ENCODE measurements around the gene CDH15. TPM values are rescaled to one million over a fixed set of nuclear protein-coding genes. Genes with fewer than 3 reads are reported as not detected.
"Not testable (repeated sequence)": the region's sequence is repeated elsewhere in the genome, so short reads cannot be mapped to it uniquely, and the experiment has no call there.

Gene CDH15
- total RNA-seq, 2 donors from 2014 or later = 0.12 TPM; not detected in 1

DNA sequence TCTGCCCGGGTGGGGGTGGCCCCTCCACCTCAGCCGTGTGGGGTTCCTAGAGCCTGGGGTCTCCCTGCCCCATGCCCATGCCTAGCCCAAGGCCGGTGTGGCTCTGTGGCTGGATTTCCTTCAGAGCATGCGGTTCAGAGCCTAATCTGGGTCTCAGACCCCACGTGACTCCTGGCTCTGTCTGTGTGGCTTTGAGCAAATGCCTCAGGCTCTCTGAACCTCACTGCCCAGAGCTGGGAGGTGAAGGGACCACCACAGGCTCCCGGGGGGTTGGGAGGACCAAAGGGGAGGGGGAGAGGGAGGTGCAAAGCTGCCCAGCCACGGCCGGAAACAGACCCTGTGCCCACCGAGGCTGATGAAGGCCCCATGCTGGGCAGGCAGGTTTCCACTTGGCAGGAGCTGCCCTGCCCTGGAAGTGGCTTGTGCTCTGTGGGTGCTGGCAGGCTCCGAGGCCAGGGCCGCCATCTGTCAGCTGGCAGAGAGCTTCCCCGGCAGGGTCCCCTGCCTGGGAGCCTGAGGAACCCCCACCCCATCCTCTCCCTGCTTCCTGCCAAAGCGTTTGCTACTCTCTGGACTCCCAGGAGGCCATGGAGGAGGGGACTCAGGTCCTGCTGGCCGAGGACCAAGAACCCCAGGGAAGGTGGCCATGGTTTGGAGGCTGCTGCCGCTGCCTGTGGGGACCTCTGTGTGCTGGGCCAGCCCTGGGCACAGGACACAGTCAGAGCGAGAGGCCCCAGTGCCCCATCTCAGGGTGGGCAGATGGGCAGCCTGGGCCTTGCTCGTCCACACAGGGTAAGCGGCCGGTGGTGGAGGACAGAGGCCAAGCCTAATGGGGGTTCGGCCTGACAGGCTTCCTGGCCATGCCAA, 4.0 kb downstream of the CDH15 start:
- no peak for DNase-seq

DNA sequence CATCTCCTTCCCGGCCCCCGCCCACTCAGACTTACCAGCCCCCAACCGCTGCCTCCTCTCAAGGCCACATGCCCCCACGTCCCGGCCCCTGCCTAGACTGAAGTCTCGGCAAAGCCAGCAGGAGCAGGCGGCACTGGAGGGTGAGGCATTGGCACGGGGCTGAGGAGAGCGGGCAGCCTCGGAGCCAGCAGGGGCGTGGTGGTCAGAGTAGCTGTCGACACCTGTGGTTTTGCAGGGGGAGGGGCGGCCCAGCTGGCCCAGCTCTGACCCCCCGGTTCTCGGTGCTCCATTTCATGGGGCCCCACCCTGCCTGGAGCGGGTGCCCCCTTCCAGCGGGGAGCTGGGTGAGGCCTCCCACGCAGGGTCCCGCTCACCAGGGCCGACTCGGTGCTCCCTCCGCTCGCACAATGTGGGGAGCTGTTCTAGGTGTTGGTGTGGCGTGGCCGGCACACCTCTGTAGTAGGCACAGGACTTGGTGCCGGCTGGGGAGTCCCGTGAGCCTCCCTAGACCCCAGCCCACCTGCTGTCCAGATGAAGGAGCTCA, 4.7 kb downstream of the CDH15 start:
- H3K4me1 Mint-ChIP-seq = peaks cover 4% of the 10 kb centered on the region
- ATAC-seq (no peak), DNase-seq (no peak)
- H3K27me3 Mint-ChIP-seq = no peaks in the 10 kb centered on the region
- H3K27ac Mint-ChIP-seq = no peak overlapping the region
- no peak overlapping the region for H3K4me3 Mint-ChIP-seq
- no peaks in the 10 kb centered on the region for H3K36me3 Mint-ChIP-seq (ENCODE audit: low read depth)
- no peaks in the 10 kb centered on the region for H3K9me3 ChIP-seq (ENCODE audit: control insufficient read depth, low read length, poor library complexity, severe bottlenecking)

More for the DNA sequence above, 4.0 kb downstream of the CDH15 start:
- no peaks in the 10 kb centered on the region for H3K9me3 ChIP-seq (ENCODE audit: control insufficient read depth, low read length, poor library complexity, severe bottlenecking)
- Mint-ChIP-seq H3K27me3 (no peaks in the 10 kb centered on the region), H3K27ac (no peak overlapping the region), H3K36me3 (ENCODE audit: low read depth) (no peaks in the 10 kb centered on the region), H3K4me3 (no peak overlapping the region), H3K4me1 (peaks cover 9% of the 10 kb centered on the region)
- no peak for ATAC-seq

DNA sequence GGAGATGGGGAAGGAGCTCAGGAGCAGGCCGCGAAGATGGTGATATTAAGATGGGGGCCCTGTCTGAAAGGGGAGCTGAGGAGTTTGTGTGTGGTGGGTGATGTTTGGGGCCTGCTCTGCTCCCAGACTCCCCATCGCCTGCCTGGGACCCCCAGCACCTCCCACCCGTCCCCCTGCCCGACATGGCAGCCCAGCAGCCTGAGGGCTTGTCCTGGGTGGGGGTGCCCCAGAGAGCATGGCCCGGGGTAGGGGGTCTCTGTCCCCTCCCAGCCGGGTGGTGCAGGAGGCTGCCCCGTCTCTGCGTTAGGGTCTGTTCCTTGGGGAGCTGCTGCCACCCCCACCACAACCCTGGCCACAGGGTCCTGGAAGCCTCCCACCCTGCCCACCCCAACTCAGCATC, 5.2 kb downstream of the CDH15 start:
- H3K36me3 Mint-ChIP-seq (ENCODE audit: low read depth) = no peaks in the 10 kb centered on the region
- no peak for DNase-seq
- no peak overlapping the region for H3K27ac Mint-ChIP-seq
- H3K4me1 Mint-ChIP-seq = peaks cover 5% of the 10 kb centered on the region
- no peak overlapping the region for H3K4me3 Mint-ChIP-seq
- H3K9me3 ChIP-seq (ENCODE audit: control insufficient read depth, low read length, poor library complexity, severe bottlenecking) = no peaks in the 10 kb centered on the region
- H3K27me3 Mint-ChIP-seq = no peaks in the 10 kb centered on the region
- no peak for ATAC-seq

DNA sequence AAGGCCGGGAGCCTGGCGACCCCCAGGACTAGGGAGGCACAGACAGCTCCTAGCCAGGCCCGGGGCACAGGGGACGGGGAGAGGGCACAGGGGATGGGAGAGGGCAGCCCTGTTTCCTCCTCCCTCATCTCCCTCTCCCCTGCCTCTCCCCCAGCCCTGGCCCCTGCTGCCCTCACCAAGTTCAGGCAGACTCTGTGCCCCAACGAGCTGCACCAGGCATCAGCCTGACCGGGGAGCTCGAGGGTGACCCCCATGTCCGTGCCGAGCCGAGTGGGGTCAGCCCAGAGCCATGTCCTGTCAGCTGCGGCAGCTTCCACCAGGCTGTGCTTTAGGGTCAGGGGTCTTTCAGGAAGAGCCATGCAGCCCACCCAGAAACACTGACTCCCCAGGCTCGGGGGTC, 6.0 kb downstream of the CDH15 start:
- no peaks in the 10 kb centered on the region for H3K9me3 ChIP-seq (ENCODE audit: control insufficient read depth, low read length, poor library complexity, severe bottlenecking)
- H3K36me3 Mint-ChIP-seq (ENCODE audit: low read depth) = no peaks in the 10 kb centered on the region
- ATAC-seq (no peak), DNase-seq (no peak)
- H3K4me3 Mint-ChIP-seq = no peak overlapping the region
- H3K27me3 Mint-ChIP-seq = no peaks in the 10 kb centered on the region
- no peak overlapping the region for H3K27ac Mint-ChIP-seq
- H3K4me1 Mint-ChIP-seq = peaks cover 5% of the 10 kb centered on the region

DNA sequence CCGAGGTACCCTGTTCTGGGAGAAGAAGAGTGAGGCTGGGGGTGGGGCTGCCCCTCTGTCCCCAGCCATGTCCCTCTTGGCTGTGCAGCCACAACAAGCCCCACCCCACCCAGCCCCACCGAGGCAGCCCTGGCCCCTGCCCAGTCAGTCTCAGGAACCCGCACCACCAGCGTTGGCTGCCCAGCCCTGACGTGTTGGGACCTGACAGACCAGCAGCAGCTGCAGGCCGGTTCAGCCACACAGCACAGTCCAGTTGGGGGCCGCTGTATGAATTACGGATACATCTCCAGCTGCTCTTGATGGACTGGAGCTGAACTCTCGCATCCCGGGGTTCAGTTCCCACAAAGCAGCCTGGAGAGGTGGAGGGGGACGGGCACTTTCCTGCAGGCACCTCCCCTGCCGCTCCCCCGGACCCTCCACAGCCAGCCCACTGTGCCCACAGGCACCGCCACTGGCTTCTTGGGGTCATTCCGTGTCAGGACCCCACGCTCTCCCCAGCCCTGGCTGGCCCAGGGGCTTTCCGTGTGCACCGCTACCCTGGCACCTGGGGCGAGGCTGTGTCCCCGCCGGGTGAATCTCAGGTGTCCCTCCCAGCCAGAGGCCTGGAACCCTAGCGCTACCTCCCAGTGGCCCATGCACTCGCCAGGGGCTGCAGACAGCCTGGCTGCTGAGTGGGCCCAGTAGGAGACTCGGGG, 7.1 kb downstream of the CDH15 start:
- DNase-seq = no peak
- no peak for ATAC-seq
- Mint-ChIP-seq H3K27ac (no peak overlapping the region), H3K27me3 (no peaks in the 10 kb centered on the region), H3K36me3 (ENCODE audit: low read depth) (no peaks in the 10 kb centered on the region), H3K4me3 (no peak overlapping the region), H3K4me1 (peaks cover 4% of the 10 kb centered on the region)
- no peaks in the 10 kb centered on the region for H3K9me3 ChIP-seq (ENCODE audit: control insufficient read depth, low read length, poor library complexity, severe bottlenecking)

DNA sequence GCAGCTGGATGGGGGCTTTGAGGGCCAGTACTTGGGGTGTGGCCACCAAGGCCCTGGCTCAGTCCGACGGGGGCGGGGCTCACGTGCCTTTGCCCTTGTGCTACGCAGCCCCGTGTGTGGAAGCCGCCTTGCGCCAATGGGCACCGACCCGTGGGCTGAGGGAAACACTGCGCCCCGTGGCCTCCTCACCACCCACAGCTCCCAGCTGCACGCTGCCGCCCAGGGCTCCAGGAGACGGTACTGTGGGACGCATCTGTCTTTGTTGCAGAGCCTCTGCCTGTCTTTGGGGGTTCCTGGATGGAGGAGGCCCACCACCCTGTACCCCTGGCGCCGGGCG, 7.6 kb downstream of the CDH15 start:
- H3K4me1 Mint-ChIP-seq = peaks cover 4% of the 10 kb centered on the region
- no peak for ATAC-seq
- no peaks in the 10 kb centered on the region for H3K36me3 Mint-ChIP-seq (ENCODE audit: low read depth)
- H3K9me3 ChIP-seq (ENCODE audit: control insufficient read depth, low read length, poor library complexity, severe bottlenecking) = no peaks in the 10 kb centered on the region
- no peak overlapping the region for H3K4me3 Mint-ChIP-seq
- H3K27me3 Mint-ChIP-seq = no peaks in the 10 kb centered on the region
- H3K27ac Mint-ChIP-seq = no peak overlapping the region
- no peak for DNase-seq

- no peaks in the 10 kb centered on the region for H3K36me3 Mint-ChIP-seq (ENCODE audit: low read depth)
- H3K4me3 Mint-ChIP-seq = no peak overlapping the region
- no peaks in the 10 kb centered on the region for H3K9me3 ChIP-seq (ENCODE audit: control insufficient read depth, low read length, poor library complexity, severe bottlenecking)
- H3K27ac Mint-ChIP-seq = no peak overlapping the region
- ATAC-seq = no peak
- no peak for DNase-seq
- H3K4me1 Mint-ChIP-seq = peaks cover 4% of the 10 kb centered on the region
- no peaks in the 10 kb centered on the region for H3K27me3 Mint-ChIP-seq
These were observed 8.2 kb downstream of the CDH15 start for GRCh38 chr16:89179656-89180315.

DNA sequence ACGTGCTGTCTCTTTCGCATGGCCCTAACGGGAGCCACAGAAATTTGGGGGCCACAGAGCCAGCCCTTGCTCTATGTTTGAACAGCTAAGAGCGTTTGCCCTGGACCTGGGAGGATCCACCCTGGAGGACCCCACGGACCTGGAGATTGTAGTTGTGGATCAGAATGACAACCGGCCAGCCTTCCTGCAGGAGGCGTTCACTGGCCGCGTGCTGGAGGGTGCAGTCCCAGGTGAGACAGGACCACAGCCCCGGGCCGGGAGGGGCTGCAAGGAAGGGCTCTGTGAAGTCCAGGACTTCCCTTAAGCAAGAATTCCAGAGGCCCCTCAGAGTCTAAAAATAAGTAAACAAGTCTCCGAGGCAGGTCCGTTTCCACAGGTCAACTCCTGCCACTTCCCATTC, 11.9 kb downstream of the CDH15 start:
- no peaks in the 10 kb centered on the region for H3K36me3 Mint-ChIP-seq (ENCODE audit: low read depth)
- H3K4me1 Mint-ChIP-seq = peaks cover 3% of the 10 kb centered on the region
- DNase-seq = no peak
- no peak overlapping the region for H3K27ac Mint-ChIP-seq
- no peaks in the 10 kb centered on the region for H3K9me3 ChIP-seq (ENCODE audit: control insufficient read depth, low read length, poor library complexity, severe bottlenecking)
- H3K4me3 Mint-ChIP-seq = peak overlapping the region; percentile 47
- ATAC-seq = no peak
- no peaks in the 10 kb centered on the region for H3K27me3 Mint-ChIP-seq

DNA sequence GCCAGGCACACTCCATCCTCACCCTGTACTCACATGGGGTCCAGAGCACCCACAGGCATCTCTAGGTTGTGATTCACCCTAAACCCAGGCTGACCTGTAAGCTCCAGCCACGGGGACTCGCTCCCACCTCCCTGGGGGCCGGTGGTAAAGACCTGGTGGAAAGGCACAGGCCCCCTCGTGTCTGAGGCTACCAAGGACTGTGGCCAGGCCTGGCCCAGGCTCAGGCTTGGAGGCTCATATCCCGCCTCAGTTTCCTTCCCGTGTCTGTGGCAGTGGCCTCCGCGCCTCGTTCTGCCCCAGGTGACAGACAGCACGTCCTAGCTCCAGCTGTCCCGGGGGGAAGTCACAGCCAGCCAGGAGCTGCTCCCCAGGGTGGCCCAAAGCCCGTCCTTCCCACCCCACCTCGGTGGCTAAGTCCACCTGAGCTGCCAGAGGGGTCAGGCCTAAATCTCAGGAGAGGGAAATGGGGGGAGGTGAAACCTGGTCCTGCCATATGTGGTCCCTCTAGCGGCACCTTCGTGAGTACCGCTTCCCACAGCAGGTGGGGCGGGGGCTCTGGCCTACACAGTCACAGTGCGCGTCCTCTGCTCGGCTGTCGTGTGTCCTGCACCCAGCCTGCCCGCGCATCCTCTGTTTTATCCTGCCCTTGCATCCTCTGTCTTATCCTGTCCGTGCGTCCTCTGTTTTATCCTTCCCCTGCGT, 12.6 kb downstream of the CDH15 start:
- Mint-ChIP-seq H3K36me3 (ENCODE audit: low read depth) (no peaks in the 10 kb centered on the region), H3K4me1 (peaks cover 3% of the 10 kb centered on the region), H3K27me3 (no peaks in the 10 kb centered on the region), H3K27ac (peak overlapping the region; percentile 39), H3K4me3 (peak overlapping the region; percentile 41)
- ATAC-seq (no peak), DNase-seq (no peak)
- no peaks in the 10 kb centered on the region for H3K9me3 ChIP-seq (ENCODE audit: control insufficient read depth, low read length, poor library complexity, severe bottlenecking)

GRCh38 chr16:89184677-89184932, 13.1 kb downstream of the CDH15 start:
- no peaks in the 10 kb centered on the region for H3K9me3 ChIP-seq (ENCODE audit: control insufficient read depth, low read length, poor library complexity, severe bottlenecking)
- Mint-ChIP-seq H3K27ac (peak overlapping the region; percentile 39), H3K36me3 (ENCODE audit: low read depth) (no peaks in the 10 kb centered on the region), H3K4me1 (peaks cover 3% of the 10 kb centered on the region), H3K4me3 (no peak overlapping the region), H3K27me3 (no peaks in the 10 kb centered on the region)
- DNase-seq = no peak
- no peak for ATAC-seq

DNA sequence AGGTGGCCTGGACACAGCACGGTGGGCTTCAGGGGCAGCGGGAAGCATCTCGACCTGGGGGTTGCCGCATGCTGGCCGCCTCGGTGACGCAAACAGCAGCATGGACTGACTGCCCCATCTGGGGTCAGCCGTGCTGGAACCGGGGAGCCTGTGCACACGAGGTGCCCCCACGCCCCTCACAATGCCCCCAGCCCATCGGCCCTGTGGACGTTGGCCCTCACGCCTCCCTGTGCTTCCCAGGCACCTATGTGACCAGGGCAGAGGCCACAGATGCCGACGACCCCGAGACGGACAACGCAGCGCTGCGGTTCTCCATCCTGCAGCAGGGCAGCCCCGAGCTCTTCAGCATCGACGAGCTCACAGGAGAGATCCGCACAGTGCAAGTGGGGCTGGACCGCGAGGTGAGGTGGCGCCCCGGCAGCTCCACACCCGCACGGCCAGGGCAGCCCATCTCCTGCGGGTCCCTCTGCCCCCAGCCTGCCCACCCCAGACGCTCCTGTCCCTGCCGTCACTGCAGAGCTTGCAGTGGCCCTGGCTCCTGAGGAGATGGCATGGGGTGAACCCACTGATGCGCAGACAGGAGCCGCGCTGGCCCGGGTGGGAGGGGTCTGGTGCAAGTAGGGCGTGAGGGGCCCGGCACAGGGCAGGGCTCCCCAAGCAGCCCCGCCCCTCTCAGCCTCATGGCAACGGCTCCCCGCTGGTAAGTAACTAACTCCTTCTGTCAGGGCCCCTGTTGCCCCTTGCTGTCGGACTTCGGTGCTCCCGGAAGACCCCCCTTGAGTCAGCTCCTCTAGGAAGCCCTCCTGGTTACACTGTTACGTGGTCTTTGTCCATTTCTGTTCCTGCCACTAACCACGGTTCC, 13.6 kb downstream of the CDH15 start:
- Mint-ChIP-seq H3K27me3 (no peaks in the 10 kb centered on the region), H3K4me1 (peaks cover 3% of the 10 kb centered on the region), H3K27ac (peak overlapping the region; percentile 39), H3K36me3 (ENCODE audit: low read depth) (no peaks in the 10 kb centered on the region), H3K4me3 (no peak overlapping the region)
- H3K9me3 ChIP-seq (ENCODE audit: control insufficient read depth, low read length, poor library complexity, severe bottlenecking) = no peaks in the 10 kb centered on the region
- peak; percentile 54 for ATAC-seq
- no peak for DNase-seq

DNA sequence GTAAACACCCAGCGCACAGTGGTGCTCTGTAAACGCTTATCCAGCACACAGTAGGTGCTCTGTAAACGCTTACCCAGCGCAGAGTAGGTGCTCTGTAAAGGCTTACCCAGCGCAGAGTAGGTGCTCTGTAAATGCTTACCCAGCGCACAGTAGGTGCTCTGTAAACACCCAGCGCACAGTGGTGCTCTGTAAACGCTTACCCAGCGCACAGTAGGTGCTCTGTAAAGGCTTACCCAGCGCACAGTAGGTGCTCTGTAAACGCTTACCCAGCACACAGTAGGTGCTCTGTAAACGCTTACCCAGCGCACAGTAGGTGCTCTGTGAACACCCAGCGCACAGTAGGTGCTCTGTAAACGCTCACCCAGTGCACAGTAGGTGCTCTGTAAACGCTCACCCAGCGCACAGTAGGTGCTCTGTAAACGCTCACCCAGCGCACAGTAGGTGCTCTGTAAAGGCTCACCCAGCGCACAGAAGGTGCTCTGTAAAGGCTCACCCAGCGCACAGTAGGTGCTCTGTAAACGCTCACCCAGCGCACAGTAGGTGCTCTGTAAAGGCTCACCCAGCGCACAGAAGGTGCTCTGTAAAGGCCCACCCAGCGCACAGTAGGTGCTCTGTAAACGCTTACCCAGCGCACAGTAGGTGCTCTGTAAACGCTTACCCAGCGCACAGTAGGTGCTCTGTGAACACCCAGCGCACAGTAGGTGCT, 14.5 kb downstream of the CDH15 start:
- not testable (repeated sequence) for DNase-seq; H3K27me3 Mint-ChIP-seq; H3K4me3 Mint-ChIP-seq; H3K9me3 ChIP-seq (ENCODE audit: control insufficient read depth, low read length, poor library complexity, severe bottlenecking); ATAC-seq; H3K4me1 Mint-ChIP-seq; H3K36me3 Mint-ChIP-seq (ENCODE audit: low read depth)
- H3K27ac Mint-ChIP-seq = peak overlapping the region; percentile 19

Data from T-helper 17 cell (primary cell).